H1 (cell line): ENCODE data around the gene TMEM237. TPM values are rescaled to one million over a fixed set of nuclear protein-coding genes. Genes with fewer than 3 reads are reported as not detected.

Source experiments
- CTCF ChIA-PET: fragments of 300-600 bp; sonication (Branson Sonifier 250); formaldehyde crosslinking; loops from one replicate; lab custom pipeline; 2021; ENCODE audit not compliant: partially characterized antibody; lab: Charles Lee
- POLR2A ChIA-PET: fragments of 300-600 bp; sonication (Branson Sonifier 250); formaldehyde crosslinking; loops from one replicate; lab custom pipeline; 2021; ENCODE audit warnings: inconsistent platforms; ENCODE audit not compliant: partially characterized antibody; lab: Charles Lee
- DNase-seq, 2 experiments: peaks; one replicate each; pipeline versions ENCODE4 v3.0.0 to v3.0.0-alpha.2; 2010 to 2022; ENCODE audit warnings: low spot score in 2 of 2, low read depth in 1 of 2, mixed read lengths in 1 of 2
- FAIRE-seq: peaks from 2 replicates; lab custom pipeline; 2011; peaks lifted over from hg19 to GRCh38; lab: Jason Lieb, UNC
- H2AFZ ChIP-seq: 2 replicates; pipeline ENCODE4 v1.8.1; 2012; ENCODE audit warnings: low read length, inconsistent platforms
- H2AK5ac ChIP-seq: 2 replicates; pipeline ENCODE4 v1.6.1; 2013; ENCODE audit warnings: low read depth, low read length
- H2BK120ac ChIP-seq: replicated peaks from 2 replicates; pipeline ENCODE3; 2013; ENCODE audit warnings: low read depth, low read length, inconsistent platforms
- H2BK12ac ChIP-seq: 2 replicates; pipeline ENCODE4 v1.6.1; 2013; ENCODE audit warnings: low read depth, low read length
- H2BK15ac ChIP-seq: 2 replicates; pipeline ENCODE4 v1.6.1; 2013; ENCODE audit warnings: low read length
- H2BK20ac ChIP-seq: 2 replicates; pipeline ENCODE4 v1.6.1; 2013; ENCODE audit warnings: low read length
- H2BK5ac ChIP-seq: 2 replicates; pipeline ENCODE4 v1.6.1; 2013; ENCODE audit warnings: low read depth, low read length
- H3K14ac ChIP-seq: 2 replicates; pipeline ENCODE4 v1.6.1; 2013; ENCODE audit warnings: inconsistent platforms; ENCODE audit not compliant: insufficient read length
- H3K18ac ChIP-seq: 2 replicates; pipeline ENCODE4 v1.6.1; 2013; ENCODE audit warnings: low read length; ENCODE audit errors: extremely low read depth
- H3K23ac ChIP-seq: 2 replicates; pipeline ENCODE4 v1.6.1; 2013; ENCODE audit warnings: inconsistent platforms; ENCODE audit not compliant: insufficient read length
- H3K23me2 ChIP-seq: 2 replicates; pipeline ENCODE4 v1.6.1; 2013; ENCODE audit warnings: low read depth, low read length
- H3K27ac ChIP-seq: 2 replicates; pipeline ENCODE4 v1.6.1; 2011; ENCODE audit warnings: low read depth, low read length, inconsistent platforms
- H3K27me3 ChIP-seq, 4 experiments: replicated peaks in 1 of 4; 1 replicate in 1 of 4; 2 replicates in 3 of 4; pipeline versions ENCODE4 v1.6.1 to v1.8.1; 2011 to 2013; ENCODE audit warnings: low read length in 3 of 4, mild to moderate bottlenecking in 3 of 4, inconsistent platforms in 2 of 4, mixed read lengths in 2 of 4, moderate library complexity in 1 of 4; ENCODE audit not compliant: control insufficient read depth in 3 of 4, insufficient read depth in 3 of 4; ENCODE audit errors: extremely low read depth in 1 of 4
- H3K36me3 ChIP-seq, 4 experiments: 2 replicates each; pipeline versions ENCODE4 v1.6.1 to v1.8.1; 2011 to 2013; ENCODE audit warnings: mild to moderate bottlenecking in 4 of 4, low read length in 3 of 4, moderate library complexity in 2 of 4, control low read depth in 1 of 4, inconsistent platforms in 1 of 4; ENCODE audit not compliant: insufficient read depth in 4 of 4, control insufficient read depth in 2 of 4
- H3K4ac ChIP-seq: replicated peaks from 2 replicates; pipeline ENCODE3; 2013; ENCODE audit warnings: low read length, low read depth, mixed read lengths, inconsistent platforms; ENCODE audit not compliant: insufficient read length
- H3K4me1 ChIP-seq, 4 experiments: replicated peaks in 1 of 4; 1 replicate in 1 of 4; 2 replicates in 3 of 4; pipeline versions ENCODE4 v1.6.1 to v1.8.1; 2011 to 2013; ENCODE audit warnings: low read length in 3 of 4, inconsistent platforms in 2 of 4, mixed read lengths in 1 of 4; ENCODE audit not compliant: insufficient read depth in 4 of 4, control insufficient read depth in 3 of 4
- H3K4me2 ChIP-seq, 2 experiments: 2 replicates each; pipeline versions ENCODE4 v1.6.1 to v1.8.1; 2011 to 2013; ENCODE audit warnings: low read depth in 2 of 2, low read length in 2 of 2, control low read depth in 1 of 2, inconsistent platforms in 1 of 2, mild to moderate bottlenecking in 1 of 2; ENCODE audit not compliant: insufficient read depth in 1 of 2
- H3K4me3 ChIP-seq, 4 experiments: fragments of 200-600, 300-600 bp in 1 of 4; sonication (generic), shearing (Covaris generic), sonication (Bioruptor Twin) in 1 of 4; 2 replicates each; pipeline versions ENCODE4 v1.5.1 to v1.8.1; 2011 to 2016; ENCODE audit warnings: low read length in 4 of 4, low read depth in 3 of 4, control low read depth in 2 of 4, inconsistent platforms in 2 of 4, mild to moderate bottlenecking in 2 of 4, mixed read lengths in 1 of 4, moderate library complexity in 1 of 4; ENCODE audit not compliant: insufficient read depth in 2 of 4; ENCODE audit errors: extremely low read depth in 1 of 4
- H3K56ac ChIP-seq: replicated peaks from 2 replicates; pipeline ENCODE3; 2013; ENCODE audit warnings: low read depth, mild to moderate bottlenecking, mixed read lengths, low read length, inconsistent platforms; ENCODE audit not compliant: insufficient read length
- H3K79me1 ChIP-seq: 2 replicates; pipeline ENCODE4 v1.6.1; 2013; ENCODE audit warnings: low read depth, low read length, control low read depth
- H3K79me2 ChIP-seq, 2 experiments: 2 replicates each; pipeline versions ENCODE4 v1.6.1 to v1.8.1; 2012 to 2013; ENCODE audit warnings: low read length in 2 of 2, mild to moderate bottlenecking in 2 of 2, inconsistent platforms in 1 of 2; ENCODE audit not compliant: insufficient read depth in 2 of 2, control insufficient read depth in 1 of 2
- H3K9ac ChIP-seq, 4 experiments: replicated peaks in 1 of 4; 1 replicate in 1 of 4; 2 replicates in 3 of 4; pipeline versions ENCODE4 v1.6.1 to v1.8.1; 2011 to 2013; ENCODE audit warnings: low read depth in 3 of 4, low read length in 3 of 4, control low read depth in 2 of 4, mild to moderate bottlenecking in 2 of 4, moderate library complexity in 2 of 4, inconsistent platforms in 1 of 4; ENCODE audit errors: extremely low read depth in 1 of 4
- H3K9me3 ChIP-seq, 2 experiments: 2 replicates each; pipeline versions ENCODE4 v1.6.1 to v1.8.1; 2012 to 2013; ENCODE audit warnings: mild to moderate bottlenecking in 2 of 2, moderate library complexity in 2 of 2, control low read depth in 1 of 2, inconsistent platforms in 1 of 2, low read depth in 1 of 2, low read length in 1 of 2, mixed read lengths in 1 of 2; ENCODE audit not compliant: insufficient read depth in 2 of 2
- H4K20me1 ChIP-seq, 2 experiments: replicated peaks in 1 of 2; 2 replicates each; pipeline versions ENCODE3 to v1.8.1; 2011 to 2013; ENCODE audit warnings: inconsistent platforms in 2 of 2, low read length in 2 of 2, mild to moderate bottlenecking in 1 of 2; ENCODE audit not compliant: insufficient read depth in 2 of 2, control insufficient read depth in 1 of 2
- H4K5ac ChIP-seq: 2 replicates; pipeline ENCODE4 v1.6.1; 2013; ENCODE audit warnings: low read length, low read depth, mixed read lengths, inconsistent platforms; ENCODE audit not compliant: insufficient read length
- H4K8ac ChIP-seq: 2 replicates; pipeline ENCODE4 v1.8.0; 2013; ENCODE audit warnings: mild to moderate bottlenecking, moderate library complexity, low read length, inconsistent platforms; ENCODE audit not compliant: insufficient read depth; ENCODE audit errors: extremely low read depth
- H4K91ac ChIP-seq: replicated peaks from 2 replicates; pipeline ENCODE3; 2013; ENCODE audit warnings: low read length, mixed read lengths, inconsistent platforms; ENCODE audit not compliant: insufficient read length
- EP300 ChIP-seq, 2 experiments: IDR thresholded peaks; 1 replicate in 1 of 2; 2 replicates in 1 of 2; pipeline ENCODE4 v1.6.1; 2011 to 2012; ENCODE audit warnings: low read depth in 2 of 2, low read length in 2 of 2, mild to moderate bottlenecking in 2 of 2, borderline replicate concordance in 1 of 2, inconsistent platforms in 1 of 2, moderate library complexity in 1 of 2
- EZH2 ChIP-seq: fragments of 200-600 bp; sonication (generic); IDR thresholded peaks from 2 replicates; pipeline ENCODE4 v1.7.1; 2012; ENCODE audit warnings: low read depth, mild to moderate bottlenecking, moderate library complexity, low read length, inconsistent platforms; ENCODE audit not compliant: severe bottlenecking
- GABPA ChIP-seq: IDR thresholded peaks from 2 replicates; pipeline ENCODE4 v1.6.1; 2011; ENCODE audit warnings: mild to moderate bottlenecking, low read length, moderate library complexity, borderline replicate concordance; ENCODE audit not compliant: insufficient read depth
- HDAC2 ChIP-seq, 2 experiments: fragments of 300-600 bp in 1 of 2; sonication (generic) in 1 of 2; IDR thresholded peaks; 2 replicates each; pipeline ENCODE4 v1.6.1; 2011 to 2012; ENCODE audit warnings: low read depth in 2 of 2, low read length in 2 of 2, mild to moderate bottlenecking in 2 of 2, moderate library complexity in 2 of 2, borderline replicate concordance in 1 of 2, inconsistent platforms in 1 of 2
- RFX5 ChIP-seq: IDR thresholded peaks from 2 replicates; pipeline ENCODE4 v1.6.1; 2011; ENCODE audit warnings: low read depth, low read length, improper control_type of control experiment, borderline replicate concordance
- SIX5 ChIP-seq: IDR thresholded peaks from 2 replicates; pipeline ENCODE4 v1.6.1; 2011; ENCODE audit warnings: mild to moderate bottlenecking, low read depth, low read length
- SP2 ChIP-seq: IDR thresholded peaks from 2 replicates; pipeline ENCODE4 v1.6.1; 2012; ENCODE audit warnings: mild to moderate bottlenecking, low read length, inconsistent platforms
- SUZ12 ChIP-seq: fragments of 200-600 bp; sonication (generic); IDR thresholded peaks from 2 replicates; pipeline ENCODE4 v1.6.1; 2012; ENCODE audit warnings: mild to moderate bottlenecking, inconsistent platforms, low read length, moderate library complexity, mixed read lengths
- whole genome bisulfite sequencing, 2 experiments: shearing (Covaris generic) in 1 of 2; methylation state at CpG; one replicate each; pipeline versions ENCODE4 v1.1.6 to v1.1.7; 2013 to 2015; ENCODE audit warnings: low lambda C conversion rate in 2 of 2, mixed read lengths in 2 of 2, inconsistent platforms in 1 of 2, low coverage in 1 of 2, missing lambda C conversion rate in 1 of 2; ENCODE audit not compliant: insufficient replicate concordance in 2 of 2, insufficient coverage in 1 of 2, insufficient read length in 1 of 2; ENCODE audit errors: extremely low coverage in 1 of 2, missing lambda C conversion rate in 1 of 2; 5-methylcytosine and 5-hydroxymethylcytosine counted together
- polyA plus RNA-seq, 7 experiments: library from polyadenylated mRNA; depleted of rRNA in 3 of 7; stranded (reverse) in 5 of 7; unstranded in 2 of 7; fragments of >200 nt in 5 of 7; fragments of 200-250 nt in 2 of 7; gene quantifications; 1 replicate in 5 of 7; 2 replicates in 1 of 7; 4 replicates in 1 of 7; pipeline versions ENCODE4 v1.2.1 to v1.2.3, GENCODE V29; 2011 to 2013; ENCODE audit warnings: missing spikeins in 2 of 7, mixed read lengths in 2 of 7
- total RNA-seq: library from RNA; stranded (reverse); fragmentation: NEBNext Ultra II Directional; extraction: Animal tissue kit (Norgen Biotek cat#: 25700); gene quantifications from 2 replicates; pipeline ENCODE4 v1.2.1, GENCODE V29; 2021

TMEM237 gene
- total and polyA plus RNA-seq, 2 of the 8 experiments (the other 6 are each of a cell fraction or from before 2014, with no cell fraction given) = 26.1 to 41.0 TPM

DNA sequence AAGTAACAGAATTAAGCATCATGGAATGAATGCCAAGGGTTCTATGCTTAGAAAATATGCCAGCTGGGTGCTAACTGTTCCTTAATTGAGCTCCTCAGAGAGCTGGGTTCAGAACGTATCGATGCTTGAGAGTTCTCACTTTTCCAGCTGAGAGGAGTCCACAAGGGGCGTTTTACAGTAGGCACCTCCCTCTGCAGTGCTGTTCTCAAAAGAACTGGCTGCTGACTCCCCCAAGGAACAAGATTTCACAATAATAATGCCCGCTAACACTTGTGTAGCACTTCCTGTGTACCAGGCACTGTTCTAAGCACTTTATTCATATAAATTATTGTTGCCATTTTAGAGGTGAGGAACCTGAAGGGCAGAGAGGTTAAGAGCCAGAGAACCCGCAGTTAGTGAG lies 18.1 kb upstream of the TMEM237 start:
- Histone ChIP-seq H3K36me3 (no peaks in the 10 kb centered on the region), H3K56ac (no peak overlapping the region), H3K23ac (no peak overlapping the region), H3K4ac (no peak overlapping the region), H2BK5ac (no peak overlapping the region), H3K27ac (no peak overlapping the region), H3K79me1 (no peaks in the 10 kb centered on the region), H2BK15ac (no peak overlapping the region), H3K4me3 (no peak overlapping the region), H3K4me2 (no peak overlapping the region), H4K8ac (no peak overlapping the region), H2BK120ac (no peak overlapping the region), H3K4me1 (no peaks in the 10 kb centered on the region; a peak in 1 of 7 replicates), H3K79me2 (no peaks in the 10 kb centered on the region), H3K14ac (no peak overlapping the region), H4K20me1 (no peaks in the 10 kb centered on the region), H3K9me3 (no peaks in the 10 kb centered on the region), H3K27me3 (no peaks in the 10 kb centered on the region), H2AFZ (no peak overlapping the region; the same call in 1 of the 2 replicates), H3K23me2 (no peaks in the 10 kb centered on the region), H3K9ac (no peak overlapping the region), H2BK20ac (no peak overlapping the region), H4K91ac (no peak overlapping the region), H2BK12ac (no peak overlapping the region), H3K18ac (no peak overlapping the region), H2AK5ac (no peak overlapping the region), H4K5ac (no peak overlapping the region)
- WGBS, 2 experiments = 72% methylated on average over 5 of the region's 5 CpGs; no CpG with 5 or more reads in 1 of the 2 experiments
- ChIA-PET CTCF (interaction anchor here (0.6 to 0.8 kb wide), 3 partner anchors 10 to 59 kb away, joined by 3 read pairs; no protein-coding TSS in a partner anchor), POLR2A (no interaction called here)
- DNase-seq (no peak), FAIRE-seq (no peak)
- TF ChIP-seq SIX5 (no peak), HDAC2 (IDR thresholded peaks at IDR 0.05; ENCODE audit: borderline replicate concordance in 1 of 2, low read depth in 2 of 2, low read length in 2 of 2) (no peak), SP2 (no peak), EZH2 (no peak), EP300 (IDR thresholded peaks at IDR 0.05; ENCODE audit: borderline replicate concordance in 1 of 2, low read depth in 2 of 2, low read length in 2 of 2) (no peak), GABPA (no peak), RFX5 (no peak), SUZ12 (no peak)
